ENCODE results near the gene POU3F1.

GRCh38 chr1:38073534-38074301, 27.1 kb upstream of the POU3F1 start:
- TF ChIP-seq CTCF (IDR thresholded peaks at IDR 0.05 in 8 of 11, conservative IDR thresholded peaks at IDR 0.05 in 3 of 11): no peak
- no peak for TF ChIP-seq POLR2AphosphoS5 (IDR thresholded peaks at IDR 0.05)
- no peak for TF ChIP-seq POLR2A (IDR thresholded peaks at IDR 0.05)

All from spleen (tissue), 7 donors.